ENCODE measurements around the gene VAV3. TPM values are rescaled to one million over a fixed set of nuclear protein-coding genes. Genes with fewer than 3 reads are reported as not detected.

Gene VAV3
- total RNA-seq, 1 donor from 2014 or later: 2.9 TPM

DNA sequence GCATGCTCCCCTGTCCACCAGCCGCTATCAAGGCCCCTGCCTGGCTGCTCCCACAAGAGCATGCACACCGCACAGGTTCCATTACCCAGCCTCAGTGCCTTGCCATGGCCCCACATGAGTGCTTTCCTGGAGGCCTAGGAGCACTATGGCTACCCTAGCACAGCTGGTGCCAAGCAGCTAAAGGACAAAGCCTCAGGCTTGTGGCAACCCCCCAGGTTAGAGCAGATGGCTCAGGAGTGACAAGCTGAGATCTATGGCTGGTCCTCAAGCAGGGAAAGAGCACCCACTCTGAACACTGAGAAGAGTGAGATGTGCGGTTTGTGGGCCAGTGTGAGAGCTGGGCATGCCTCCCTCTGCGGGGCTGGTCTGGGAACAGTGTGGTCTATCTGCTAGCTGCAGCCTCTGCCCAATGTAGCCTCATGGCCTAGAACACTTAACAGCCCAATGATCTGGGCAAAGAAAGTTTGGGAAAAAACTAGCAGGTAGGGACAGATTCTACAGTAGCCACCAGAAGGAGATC is 129.8 kb downstream of the VAV3 start:
- Mint-ChIP-seq H3K4me1 (no peaks in the 10 kb centered on the region), H3K36me3 (ENCODE audit: low read depth) (peaks cover 4% of the 10 kb centered on the region), H3K4me3 (no peak overlapping the region), H3K27ac (ENCODE audit: unreplicated experiment) (no peak overlapping the region), H3K27me3 (ENCODE audit: low read depth) (no peaks in the 10 kb centered on the region), H3K9me3 (peaks cover 4% of the 10 kb centered on the region)
- DNase-seq (ENCODE audit: low read depth, low spot score): no peak
- TF ChIP-seq, protein P1, sequence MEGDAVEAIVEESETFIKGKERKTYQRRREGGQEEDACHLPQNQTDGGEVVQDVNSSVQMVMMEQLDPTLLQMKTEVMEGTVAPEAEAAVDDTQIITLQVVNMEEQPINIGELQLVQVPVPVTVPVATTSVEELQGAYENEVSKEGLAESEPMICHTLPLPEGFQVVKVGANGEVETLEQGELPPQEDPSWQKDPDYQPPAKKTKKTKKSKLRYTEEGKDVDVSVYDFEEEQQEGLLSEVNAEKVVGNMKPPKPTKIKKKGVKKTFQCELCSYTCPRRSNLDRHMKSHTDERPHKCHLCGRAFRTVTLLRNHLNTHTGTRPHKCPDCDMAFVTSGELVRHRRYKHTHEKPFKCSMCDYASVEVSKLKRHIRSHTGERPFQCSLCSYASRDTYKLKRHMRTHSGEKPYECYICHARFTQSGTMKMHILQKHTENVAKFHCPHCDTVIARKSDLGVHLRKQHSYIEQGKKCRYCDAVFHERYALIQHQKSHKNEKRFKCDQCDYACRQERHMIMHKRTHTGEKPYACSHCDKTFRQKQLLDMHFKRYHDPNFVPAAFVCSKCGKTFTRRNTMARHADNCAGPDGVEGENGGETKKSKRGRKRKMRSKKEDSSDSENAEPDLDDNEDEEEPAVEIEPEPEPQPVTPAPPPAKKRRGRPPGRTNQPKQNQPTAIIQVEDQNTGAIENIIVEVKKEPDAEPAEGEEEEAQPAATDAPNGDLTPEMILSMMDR (conservative IDR thresholded peaks at IDR 0.05): no peak

DNA sequence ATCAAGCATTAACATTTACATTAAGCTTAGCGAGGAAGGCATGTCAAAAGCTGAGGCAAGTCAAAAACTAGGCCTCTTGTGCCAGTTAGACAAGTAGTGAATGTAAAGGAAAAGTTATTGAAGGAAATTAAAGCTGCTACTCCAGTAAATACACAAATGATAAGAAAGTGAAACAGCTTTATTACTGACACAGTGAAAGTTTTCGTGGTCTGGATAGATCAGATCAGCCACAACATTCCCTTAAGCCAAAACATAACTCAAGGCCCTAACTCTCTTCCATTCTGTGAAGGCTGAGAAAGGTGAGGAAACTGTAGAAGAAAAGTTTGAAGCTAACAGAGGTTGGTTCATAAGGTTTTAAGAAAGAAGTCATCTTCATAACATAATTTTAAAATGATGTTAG is 131.9 kb downstream of the VAV3 start:
- H3K27me3 Mint-ChIP-seq (ENCODE audit: low read depth): no peaks in the 10 kb centered on the region
- H3K4me1 Mint-ChIP-seq: no peaks in the 10 kb centered on the region
- no peak overlapping the region for H3K27ac Mint-ChIP-seq (ENCODE audit: unreplicated experiment)
- TF ChIP-seq, protein P1 (conservative IDR thresholded peaks at IDR 0.05): no peak
- DNase-seq (ENCODE audit: low read depth, low spot score): no peak
- H3K4me3 Mint-ChIP-seq: no peak overlapping the region
- peaks cover 4% of the 10 kb centered on the region for H3K36me3 Mint-ChIP-seq (ENCODE audit: low read depth)
- peaks cover 4% of the 10 kb centered on the region for H3K9me3 Mint-ChIP-seq

DNA sequence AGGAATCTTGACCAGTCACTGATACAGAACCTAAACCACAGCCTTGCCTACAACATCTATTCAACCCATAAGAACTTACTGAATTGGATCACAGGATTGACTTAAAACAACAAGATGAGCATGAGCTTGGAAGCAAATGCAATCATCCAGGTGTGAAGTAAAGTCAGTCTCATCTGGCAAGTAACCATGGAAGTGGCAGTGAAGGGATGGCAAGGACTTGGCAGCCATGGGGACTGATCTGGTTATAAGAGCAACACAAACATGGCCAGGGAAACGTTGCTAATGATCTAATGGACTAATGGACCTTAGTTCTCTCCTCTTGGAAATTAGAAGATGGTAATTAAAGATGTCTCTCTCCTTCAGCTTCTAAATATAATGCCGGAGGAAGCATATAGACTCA is 133.1 kb downstream of the VAV3 start:
- no peak for DNase-seq (ENCODE audit: low read depth, low spot score)
- TF ChIP-seq, protein P1 (conservative IDR thresholded peaks at IDR 0.05): no peak
- H3K27me3 Mint-ChIP-seq (ENCODE audit: low read depth): no peaks in the 10 kb centered on the region
- no peak overlapping the region for H3K4me3 Mint-ChIP-seq
- H3K4me1 Mint-ChIP-seq: no peaks in the 10 kb centered on the region
- H3K27ac Mint-ChIP-seq (ENCODE audit: unreplicated experiment): no peak overlapping the region
- H3K36me3 Mint-ChIP-seq (ENCODE audit: low read depth): no peaks in the 10 kb centered on the region
- H3K9me3 Mint-ChIP-seq: peaks cover 4% of the 10 kb centered on the region

DNA sequence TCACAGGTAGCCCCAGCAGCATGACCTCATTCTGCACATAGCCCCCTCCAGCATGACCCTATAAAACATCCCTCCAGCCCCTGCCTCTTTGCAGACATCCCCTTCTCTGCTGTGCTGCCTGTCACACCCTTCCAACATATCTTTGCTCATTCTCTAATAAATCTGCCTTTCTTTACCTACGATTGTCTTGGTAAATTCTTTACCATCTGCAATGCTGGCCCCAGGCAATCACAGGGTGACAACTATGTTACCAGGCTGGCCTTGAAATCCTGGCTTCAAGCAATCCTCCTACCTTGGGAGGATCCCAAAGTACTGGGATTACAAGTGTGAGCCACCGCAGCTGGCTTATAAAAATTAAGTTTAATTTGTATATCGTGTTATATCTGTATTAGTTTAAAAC is 134.5 kb downstream of the VAV3 start:
- Mint-ChIP-seq H3K9me3 (peaks cover 4% of the 10 kb centered on the region), H3K36me3 (ENCODE audit: low read depth) (no peaks in the 10 kb centered on the region), H3K27me3 (ENCODE audit: low read depth) (no peaks in the 10 kb centered on the region), H3K4me1 (no peaks in the 10 kb centered on the region), H3K27ac (ENCODE audit: unreplicated experiment) (no peak overlapping the region), H3K4me3 (no peak overlapping the region)
- TF ChIP-seq, protein P1 (conservative IDR thresholded peaks at IDR 0.05): no peak
- DNase-seq (ENCODE audit: low read depth, low spot score): no peak

DNA sequence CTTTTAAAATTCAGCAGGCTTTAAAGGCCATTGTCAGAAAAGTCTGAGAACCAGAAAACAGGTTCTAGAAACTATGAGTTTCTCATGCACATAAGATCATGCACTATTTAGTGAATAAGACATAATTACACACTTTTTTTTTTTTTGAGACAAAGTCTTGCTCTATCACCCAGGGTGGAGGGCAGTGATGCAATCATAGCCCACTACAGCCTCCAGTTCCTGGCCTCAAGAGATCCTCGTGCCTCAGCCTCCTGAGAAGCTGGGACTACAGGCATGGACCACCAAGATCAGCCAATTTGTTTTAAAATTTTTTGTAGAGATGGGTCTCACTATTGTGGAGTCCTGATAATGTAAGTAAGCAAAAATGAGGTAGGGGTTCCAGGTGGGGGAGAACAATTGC is 134.9 kb downstream of the VAV3 start:
- H3K27me3 Mint-ChIP-seq (ENCODE audit: low read depth): no peaks in the 10 kb centered on the region
- TF ChIP-seq, protein P1 (conservative IDR thresholded peaks at IDR 0.05): no peak
- no peak overlapping the region for H3K4me3 Mint-ChIP-seq
- no peak for DNase-seq (ENCODE audit: low read depth, low spot score)
- H3K9me3 Mint-ChIP-seq: peaks cover 4% of the 10 kb centered on the region
- no peaks in the 10 kb centered on the region for H3K36me3 Mint-ChIP-seq (ENCODE audit: low read depth)
- no peak overlapping the region for H3K27ac Mint-ChIP-seq (ENCODE audit: unreplicated experiment)
- no peaks in the 10 kb centered on the region for H3K4me1 Mint-ChIP-seq
